HUDEP-2 (cell line): Measurements from ENCODE around the gene GAMT.
A peak's percentile ranks its signal among the peaks of the same experiment; 100 is the strongest.

Source experiments
- DNase-seq, 76 experiments: peaks; one replicate each; lab custom pipeline; 2025; ENCODE audit not compliant: unreplicated experiment in 76 of 76; lab: John Stamatoyannopoulos, UW

GAMT gene

GRCh38 chr19:1401138-1401888, at the start of gene GAMT:
Gene GAMT, minus strand, starts transcription at chr19:1401542. Its CDS starts 66 bp downstream, at chr19:1401476.
- peak in 2 of 76 experiments; percentile 12 to 18 for DNase-seq

DNA sequence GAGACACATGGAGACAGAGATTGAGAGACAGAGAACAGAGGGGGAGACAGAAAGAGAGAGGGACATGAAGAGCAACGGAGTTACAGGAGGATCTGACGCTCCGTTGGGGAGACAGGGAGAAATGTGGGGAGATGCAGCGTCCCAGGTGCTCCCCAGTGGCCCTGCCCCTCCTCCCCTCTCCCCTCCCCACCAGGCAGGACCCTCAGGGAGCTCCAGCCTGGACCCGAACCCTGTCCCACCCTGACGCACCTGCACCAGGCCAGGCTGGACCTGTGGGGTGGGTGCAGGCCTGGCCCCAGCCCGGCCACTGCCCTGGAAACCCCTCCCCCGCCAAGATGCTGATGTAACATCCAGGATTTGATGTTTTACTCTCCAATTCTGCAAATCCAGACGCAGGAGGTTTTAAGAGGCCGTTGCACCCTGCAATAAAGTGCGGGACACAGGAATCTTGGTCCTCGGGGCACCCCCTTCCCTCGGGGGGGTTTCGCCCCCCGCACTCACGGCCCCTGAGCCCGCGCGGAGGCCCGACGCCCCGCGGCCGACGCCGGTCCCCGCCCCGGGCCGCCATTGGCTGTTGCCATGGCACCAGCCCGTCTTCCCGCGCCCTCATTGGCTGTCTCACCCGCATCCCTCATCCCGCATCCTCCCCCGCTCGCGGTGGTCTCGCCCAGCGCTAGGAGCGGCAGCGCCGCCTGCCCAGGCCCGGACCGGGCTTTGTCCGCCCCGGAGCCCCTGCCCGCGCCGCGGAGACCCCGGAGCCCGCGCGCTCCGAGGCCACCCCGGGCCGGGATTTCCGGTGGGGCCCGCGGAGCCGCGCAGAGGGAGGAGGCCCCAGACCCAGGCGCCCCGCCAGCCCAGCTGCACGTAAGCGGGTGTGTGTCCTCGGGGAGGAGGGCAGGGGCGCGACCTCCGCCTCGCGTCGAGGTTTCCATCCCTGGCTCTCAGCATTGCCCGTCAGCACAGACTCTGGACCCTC, 48.4 kb upstream of the GAMT start, which contains the start of gene APC2:
TSS of gene APC2 (plus strand) at position 655 of the 976 bp plus-strand sequence. CDS start 2,881 bp downstream, outside the sequence.
- DNase-seq, result peak in 2 of 76 experiments; percentile 18 to 26

DNA sequence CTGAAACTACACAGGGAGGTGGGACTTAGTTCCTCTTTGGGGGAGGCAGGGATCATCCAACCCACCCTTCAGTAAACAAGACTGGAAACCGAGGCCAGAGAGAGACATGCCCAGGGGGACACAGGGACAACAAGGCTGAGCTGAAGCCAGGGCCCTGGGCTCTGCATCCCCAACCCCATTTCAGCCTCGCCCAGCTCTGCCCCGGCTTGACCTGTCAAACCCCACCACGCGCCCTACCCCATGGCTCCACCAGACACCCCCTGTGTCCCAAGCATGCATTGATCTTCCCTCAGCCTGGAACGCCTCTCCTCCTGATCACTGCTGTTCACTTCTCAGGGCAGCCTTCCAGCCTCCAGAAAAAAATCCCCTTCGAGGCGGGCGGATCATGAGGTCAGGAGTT, 46.6 kb upstream of the GAMT start:
- no peak for DNase-seq

DNA sequence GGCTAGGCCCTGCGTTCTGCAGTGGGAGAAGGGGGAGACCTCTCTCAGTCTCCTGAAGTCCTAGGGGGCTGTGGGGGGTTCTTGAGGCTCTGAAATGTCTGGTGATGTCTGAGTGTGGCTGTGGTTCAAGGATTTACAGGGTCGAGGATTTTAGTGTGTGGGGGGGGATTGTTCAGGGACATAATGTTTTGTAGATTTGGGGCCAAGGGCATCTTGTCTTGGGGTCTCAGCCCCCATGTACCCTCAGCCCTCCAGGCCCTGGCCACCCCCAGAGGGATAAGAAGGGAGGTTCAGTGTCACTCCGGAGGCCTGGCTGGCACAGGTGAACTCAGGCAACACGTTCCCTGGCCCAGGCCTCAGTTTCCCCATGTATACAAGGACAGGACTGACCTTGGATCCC, 46.2 kb upstream of the GAMT start:
- no peak for DNase-seq

DNA sequence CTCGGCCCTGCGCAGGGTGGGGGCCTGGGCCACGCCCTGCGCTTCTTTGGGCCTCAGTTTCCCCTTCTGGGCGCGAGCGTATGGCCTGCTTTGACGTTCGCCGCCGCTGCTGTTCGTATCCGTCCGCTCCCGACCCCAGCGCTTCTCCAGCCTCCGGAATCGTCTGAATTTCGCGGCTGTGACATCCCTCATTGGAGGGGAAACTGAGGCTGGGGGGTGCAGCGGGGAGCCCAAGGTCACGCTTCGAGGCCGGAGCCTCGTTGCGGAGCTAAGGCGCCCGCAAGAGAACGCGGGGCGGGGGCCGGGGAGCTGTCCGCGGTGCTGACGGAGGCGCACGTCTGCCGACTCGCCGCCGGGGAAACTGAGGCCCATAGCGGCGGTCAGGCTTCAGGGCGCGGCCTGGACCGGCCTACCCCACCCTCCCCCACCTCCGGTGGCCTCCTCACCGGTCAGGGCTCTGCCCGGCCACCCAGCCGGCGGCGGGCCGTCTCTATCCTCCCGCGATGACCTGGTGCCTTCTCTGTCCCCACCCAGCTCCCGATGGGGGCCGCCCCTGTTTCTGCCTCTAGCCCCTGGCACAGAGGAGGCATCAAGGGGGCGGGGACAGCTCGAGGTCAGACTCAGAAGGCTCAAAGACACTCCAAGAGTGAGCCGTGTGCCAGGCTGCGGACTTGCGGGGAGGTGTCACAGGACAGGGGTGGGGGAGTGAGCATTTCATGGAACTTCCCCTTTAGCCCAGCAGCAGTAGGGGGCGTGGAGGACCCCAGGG, 45.6 kb upstream of the GAMT start:
- peak in 7 of 76 experiments; percentile 20 to 41 (median 28) for DNase-seq

GRCh38 chr19:1445932-1446712, 44.8 kb upstream of the GAMT start:
- DNase-seq, result no peak

- DNase-seq, result peak in 57 of 76 experiments; percentile 13 to 86 (median 62)
These were observed 44.0 kb upstream of the GAMT start for GRCh38 chr19:1445185-1445931.

- DNase-seq, result no peak
These were observed 40.5 kb upstream of the GAMT start for GRCh38 chr19:1441677-1442438.

DNA sequence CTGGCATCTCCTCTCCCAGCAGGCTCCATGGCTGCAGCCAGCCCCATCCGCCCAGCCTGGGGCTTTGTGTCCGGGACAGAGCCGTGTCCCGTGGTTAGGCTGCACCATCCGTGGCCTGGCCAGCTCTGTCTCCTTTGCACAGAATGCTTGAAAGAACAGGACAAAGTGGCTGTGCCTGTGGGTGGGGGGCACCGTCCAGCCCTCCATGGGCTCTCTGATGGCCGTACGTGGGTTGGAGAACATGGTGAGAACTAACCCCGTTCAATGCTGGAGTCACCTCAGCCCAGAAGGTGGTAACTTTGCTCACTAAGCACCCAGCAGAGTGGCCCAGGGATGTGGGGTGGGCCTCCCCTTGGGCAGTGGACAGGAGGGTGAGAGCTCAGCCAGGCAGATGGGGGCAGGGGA, 39.7 kb upstream of the GAMT start:
- DNase-seq, result no peak

DNA sequence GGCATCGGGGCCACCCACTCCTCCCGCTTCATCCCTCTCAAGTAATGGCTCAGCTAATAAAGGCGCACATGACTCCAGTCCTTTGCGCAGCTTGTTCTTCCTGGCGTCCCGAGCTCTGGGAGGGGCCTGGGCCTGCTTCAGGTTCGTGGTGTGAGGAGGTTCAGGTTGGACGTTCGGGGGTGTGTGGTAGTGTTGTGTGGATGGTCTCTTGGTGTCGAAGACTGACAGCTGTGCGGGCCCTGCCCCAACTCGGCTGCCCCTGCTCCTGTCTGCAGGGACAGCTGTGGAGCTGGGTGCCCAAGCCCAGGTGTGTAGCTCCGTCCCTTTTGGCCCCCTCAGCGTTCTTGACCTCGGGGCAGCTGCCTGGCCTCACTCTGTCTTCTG, 39.1 kb upstream of the GAMT start:
- no peak for DNase-seq

GRCh38 chr19:1439525-1440417, 38.4 kb upstream of the GAMT start:
- DNase-seq, result peak in 2 of 76 experiments; percentile 24 to 25

DNA sequence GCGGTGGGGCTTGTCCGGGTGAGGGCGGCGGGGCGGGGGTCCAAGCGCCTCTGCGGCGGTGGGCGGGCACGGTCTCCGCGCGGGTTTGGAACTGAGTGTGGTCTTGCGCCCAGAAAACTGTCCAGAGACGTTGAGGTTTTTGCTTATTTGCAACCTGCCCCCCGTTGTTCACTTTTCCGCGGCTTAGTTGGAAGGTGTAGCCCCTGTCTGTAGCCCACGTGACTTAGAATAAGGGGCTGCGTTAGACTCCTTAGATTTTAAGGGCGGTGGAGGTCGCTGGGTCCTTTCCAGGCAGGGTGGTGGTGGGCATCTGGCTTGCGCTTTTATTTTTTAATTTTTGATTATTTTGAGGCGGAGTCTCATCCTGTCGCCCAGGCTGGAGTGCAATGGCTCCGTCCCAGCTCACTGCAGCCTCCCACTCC, 37.6 kb upstream of the GAMT start:
- DNase-seq, result peak in 2 of 76 experiments; percentile 43 to 52

- peak in 74 of 76 experiments; percentile 47 to 98 (median 94) for DNase-seq
These were observed 36.9 kb upstream of the GAMT start, which contains the start of gene RPS15 for GRCh38 chr19:1438035-1438932. Gene RPS15, plus strand, starts transcription at chr19:1438396. Its CDS starts 30 bp downstream, at chr19:1438426.

DNA sequence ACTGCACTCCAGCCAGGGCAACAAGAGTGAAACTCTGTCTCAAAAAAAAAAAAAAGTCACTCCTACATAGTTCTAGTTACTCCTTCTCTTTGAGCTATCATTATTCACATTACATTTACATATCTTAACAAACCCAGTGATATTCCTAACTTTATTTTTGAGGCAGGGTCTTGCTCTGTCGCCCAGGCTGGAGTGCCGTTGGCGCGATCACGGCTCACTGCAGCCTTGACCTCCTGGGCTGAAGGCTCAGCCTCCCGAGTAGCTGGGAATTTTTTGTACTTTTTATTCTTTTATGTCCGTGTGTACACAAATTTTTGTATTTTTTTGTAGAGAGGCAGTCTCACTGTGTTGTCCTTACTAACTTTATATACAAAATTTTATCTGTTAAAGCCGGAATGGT, 36.3 kb upstream of the GAMT start:
- no peak for DNase-seq

GRCh38 chr19:1435378-1435989, 34.1 kb upstream of the GAMT start:
- DNase-seq, result no peak

DNA sequence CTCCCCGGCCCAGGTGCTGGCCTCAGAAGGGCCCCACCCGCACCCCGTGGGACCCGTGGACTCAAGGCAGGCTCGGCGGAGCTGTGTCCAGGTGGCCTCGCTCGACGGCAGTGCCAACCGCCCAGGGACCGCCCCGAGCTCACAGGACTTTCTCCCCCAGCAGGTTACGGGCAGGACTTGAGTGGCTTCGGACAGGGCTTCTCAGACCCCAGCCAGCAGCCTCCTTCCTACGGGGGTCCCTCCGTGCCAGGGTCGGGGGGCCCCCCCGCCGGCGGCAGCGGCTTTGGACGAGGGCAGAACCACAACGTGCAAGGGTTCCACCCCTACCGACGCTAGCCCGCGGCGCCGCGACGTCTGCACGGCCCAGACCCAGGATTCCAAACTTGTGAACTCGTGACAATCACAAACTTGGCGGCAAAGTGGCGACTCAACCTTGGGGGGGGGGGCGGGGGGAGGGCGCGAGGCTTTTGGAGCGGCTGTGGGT, 33.3 kb upstream of the GAMT start:
- no peak for DNase-seq
